ENCODE data around the gene BTBD16.

Gene BTBD16

GRCh38 chr10:122306282-122306681 lies 35.2 kb downstream of the BTBD16 start:
- H3K27ac ChIP-seq (ENCODE audit: low read depth, low read length), result no peak overlapping the region
- H3K27me3 ChIP-seq (ENCODE audit: insufficient read depth, low read length), result no peaks in the 10 kb centered on the region
- H3K4me1 ChIP-seq (ENCODE audit: insufficient read depth, low read length), result no peaks in the 10 kb centered on the region
- no peak overlapping the region for H3K9ac ChIP-seq (ENCODE audit: low read depth, low read length)
- WGBS, result 97% methylated on average over 5 of the region's 5 CpGs
- no peaks in the 10 kb centered on the region for H3K36me3 ChIP-seq (ENCODE audit: insufficient read depth, low read length)
- no peak overlapping the region for H3K4me3 ChIP-seq (ENCODE audit: low read length)
- H3K9me3 ChIP-seq (ENCODE audit: insufficient read depth, low read depth, low read length), result 0 out of 2 replicates have a peak, but pooled peaks cover 3% of the 10 kb centered on the region

DNA sequence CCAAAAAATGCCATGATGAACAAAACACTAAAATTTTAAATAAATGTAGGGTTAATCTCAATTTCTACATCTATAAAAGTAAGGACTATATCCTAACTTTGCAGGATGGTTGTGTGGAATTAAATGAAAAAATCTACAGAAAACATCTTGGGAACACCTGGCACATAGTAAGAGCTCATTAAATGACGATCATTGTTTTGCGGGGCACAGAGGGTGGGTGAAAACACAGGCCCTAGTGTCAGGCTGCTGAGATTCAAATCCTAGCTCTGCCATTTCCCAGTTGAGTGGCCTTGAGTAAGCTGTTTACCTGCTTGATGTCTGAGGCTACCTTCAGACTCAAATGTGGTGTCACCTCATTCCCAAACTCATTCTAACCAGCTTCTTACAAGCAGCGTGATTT lies 35.6 kb downstream of the BTBD16 start:
- H3K4me3 ChIP-seq (ENCODE audit: low read length), result no peak overlapping the region
- no peaks in the 10 kb centered on the region for H3K4me1 ChIP-seq (ENCODE audit: insufficient read depth, low read length)
- no peaks in the 10 kb centered on the region for H3K36me3 ChIP-seq (ENCODE audit: insufficient read depth, low read length)
- 86% methylated on average over 3 of the region's 3 CpGs for WGBS
- 0 out of 2 replicates have a peak, but pooled peaks cover 3% of the 10 kb centered on the region for H3K9me3 ChIP-seq (ENCODE audit: insufficient read depth, low read depth, low read length)
- H3K9ac ChIP-seq (ENCODE audit: low read depth, low read length), result no peak overlapping the region
- H3K27ac ChIP-seq (ENCODE audit: low read depth, low read length), result no peak overlapping the region
- no peaks in the 10 kb centered on the region for H3K27me3 ChIP-seq (ENCODE audit: insufficient read depth, low read length)

DNA sequence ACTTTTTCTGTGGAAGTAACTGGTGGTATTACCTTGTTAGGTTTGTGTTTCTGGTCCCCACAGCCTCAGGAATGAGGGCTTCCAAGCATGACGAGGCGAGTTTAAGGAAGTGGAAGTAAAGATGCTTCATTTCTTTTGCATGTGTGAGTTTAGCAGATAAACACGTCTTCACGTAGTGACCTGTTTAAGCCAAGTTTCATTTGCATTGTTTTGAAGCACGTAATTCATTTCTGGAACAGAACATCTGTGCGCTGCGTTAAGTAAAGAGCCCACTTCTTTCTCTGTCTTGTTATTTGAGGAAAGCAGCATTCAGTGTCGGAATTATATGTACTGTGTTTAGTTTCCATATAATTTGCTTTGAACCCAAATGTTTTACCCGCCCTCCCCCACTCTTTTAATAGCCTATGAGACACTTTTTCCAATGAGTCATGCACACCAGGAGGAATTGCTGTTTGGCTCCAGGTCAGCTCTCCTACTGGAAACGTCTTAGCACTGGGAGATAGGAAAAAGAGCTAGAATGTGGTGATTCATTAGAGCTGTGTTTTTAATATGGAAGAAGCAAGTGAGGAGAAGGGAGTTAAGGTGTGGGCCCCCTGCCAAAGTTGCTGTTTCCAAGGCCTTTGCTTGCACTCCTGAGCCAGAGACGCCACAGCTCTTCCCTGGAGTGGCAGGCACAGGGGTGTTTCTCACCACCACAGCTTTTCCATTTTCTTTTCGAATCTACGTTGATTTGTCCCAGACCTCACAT lies 36.7 kb downstream of the BTBD16 start:
- no peaks in the 10 kb centered on the region for H3K27me3 ChIP-seq (ENCODE audit: insufficient read depth, low read length)
- 0 out of 2 replicates have a peak overlapping the region, but pooled peaks have one; percentile 29 for H3K27ac ChIP-seq (ENCODE audit: low read depth, low read length)
- no peaks in the 10 kb centered on the region for H3K36me3 ChIP-seq (ENCODE audit: insufficient read depth, low read length)
- H3K4me3 ChIP-seq (ENCODE audit: low read length), result no peak overlapping the region
- no peak overlapping the region for H3K9ac ChIP-seq (ENCODE audit: low read depth, low read length)
- H3K9me3 ChIP-seq (ENCODE audit: insufficient read depth, low read depth, low read length), result 0 out of 2 replicates have a peak, but pooled peaks cover 3% of the 10 kb centered on the region
- H3K4me1 ChIP-seq (ENCODE audit: insufficient read depth, low read length), result no peaks in the 10 kb centered on the region
- WGBS, result 81% methylated on average over 13 of the region's 13 CpGs

- 0 out of 2 replicates have a peak, but pooled peaks cover 3% of the 10 kb centered on the region for H3K9me3 ChIP-seq (ENCODE audit: insufficient read depth, low read depth, low read length)
- no peak overlapping the region for H3K4me3 ChIP-seq (ENCODE audit: low read length)
- WGBS, result 90% methylated on average over 6 of the region's 7 CpGs
- H3K27ac ChIP-seq (ENCODE audit: low read depth, low read length), result no peak overlapping the region
- H3K9ac ChIP-seq (ENCODE audit: low read depth, low read length), result no peak overlapping the region
- H3K27me3 ChIP-seq (ENCODE audit: insufficient read depth, low read length), result no peaks in the 10 kb centered on the region
- H3K36me3 ChIP-seq (ENCODE audit: insufficient read depth, low read length), result no peaks in the 10 kb centered on the region
- no peaks in the 10 kb centered on the region for H3K4me1 ChIP-seq (ENCODE audit: insufficient read depth, low read length)
These were observed 37.5 kb downstream of the BTBD16 start for GRCh38 chr10:122308417-122309141.

GRCh38 chr10:122310311-122311050 lies 39.4 kb downstream of the BTBD16 start:
- H3K27ac ChIP-seq (ENCODE audit: low read depth, low read length), result no peak overlapping the region
- WGBS, result 79% methylated on average over 18 of the region's 18 CpGs
- H3K36me3 ChIP-seq (ENCODE audit: insufficient read depth, low read length), result no peaks in the 10 kb centered on the region
- H3K4me1 ChIP-seq (ENCODE audit: insufficient read depth, low read length), result no peaks in the 10 kb centered on the region
- H3K9me3 ChIP-seq (ENCODE audit: insufficient read depth, low read depth, low read length), result 0 out of 2 replicates have a peak, but pooled peaks cover under 1% of the 10 kb centered on the region
- no peaks in the 10 kb centered on the region for H3K27me3 ChIP-seq (ENCODE audit: insufficient read depth, low read length)
- H3K4me3 ChIP-seq (ENCODE audit: low read length), result no peak overlapping the region
- H3K9ac ChIP-seq (ENCODE audit: low read depth, low read length), result no peak overlapping the region

DNA sequence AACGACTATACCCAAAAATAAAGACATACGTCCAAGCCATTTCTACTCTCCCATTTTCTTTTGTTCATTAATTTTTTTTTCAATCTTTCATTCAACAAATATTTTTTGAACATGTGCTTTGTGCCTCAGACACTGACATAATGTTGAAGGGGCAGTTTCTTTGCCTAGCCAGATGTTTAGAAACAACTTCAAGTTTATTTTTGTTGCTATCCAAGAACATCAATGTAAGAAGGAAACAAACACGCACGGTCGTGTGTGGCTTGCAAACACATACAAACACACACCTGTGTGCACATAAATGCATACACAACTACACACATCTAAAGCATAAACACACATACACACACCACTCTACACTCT lies 39.9 kb downstream of the BTBD16 start:
- no peaks in the 10 kb centered on the region for H3K9me3 ChIP-seq (ENCODE audit: insufficient read depth, low read depth, low read length)
- no peak overlapping the region for H3K4me3 ChIP-seq (ENCODE audit: low read length)
- H3K4me1 ChIP-seq (ENCODE audit: insufficient read depth, low read length), result no peaks in the 10 kb centered on the region
- H3K36me3 ChIP-seq (ENCODE audit: insufficient read depth, low read length), result no peaks in the 10 kb centered on the region
- H3K27me3 ChIP-seq (ENCODE audit: insufficient read depth, low read length), result no peaks in the 10 kb centered on the region
- 89% methylated on average over 5 of the region's 5 CpGs for WGBS
- H3K9ac ChIP-seq (ENCODE audit: low read depth, low read length), result no peak overlapping the region
- H3K27ac ChIP-seq (ENCODE audit: low read depth, low read length), result no peak overlapping the region

DNA sequence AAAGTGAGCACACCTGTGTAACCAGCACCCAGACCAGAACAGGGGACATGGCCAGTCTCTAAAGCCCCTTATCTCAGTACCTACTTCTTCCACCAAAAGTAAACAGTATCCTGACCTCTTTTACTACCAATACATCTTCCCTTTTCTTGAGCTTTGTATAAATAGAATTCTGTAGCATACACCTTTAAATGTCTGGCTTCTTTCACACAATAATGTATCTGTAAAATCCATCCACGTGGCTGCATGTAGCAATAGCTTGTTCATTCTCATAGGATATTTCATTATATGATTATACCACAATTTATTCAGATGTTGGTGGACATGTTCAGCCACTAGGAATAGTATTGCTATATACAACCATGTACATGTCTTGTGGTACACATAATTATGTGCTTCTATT lies 40.6 kb downstream of the BTBD16 start:
- no CpG with 5 or more reads among the region's 1 CpG for WGBS
- no peak overlapping the region for H3K27ac ChIP-seq (ENCODE audit: low read depth, low read length)

DNA sequence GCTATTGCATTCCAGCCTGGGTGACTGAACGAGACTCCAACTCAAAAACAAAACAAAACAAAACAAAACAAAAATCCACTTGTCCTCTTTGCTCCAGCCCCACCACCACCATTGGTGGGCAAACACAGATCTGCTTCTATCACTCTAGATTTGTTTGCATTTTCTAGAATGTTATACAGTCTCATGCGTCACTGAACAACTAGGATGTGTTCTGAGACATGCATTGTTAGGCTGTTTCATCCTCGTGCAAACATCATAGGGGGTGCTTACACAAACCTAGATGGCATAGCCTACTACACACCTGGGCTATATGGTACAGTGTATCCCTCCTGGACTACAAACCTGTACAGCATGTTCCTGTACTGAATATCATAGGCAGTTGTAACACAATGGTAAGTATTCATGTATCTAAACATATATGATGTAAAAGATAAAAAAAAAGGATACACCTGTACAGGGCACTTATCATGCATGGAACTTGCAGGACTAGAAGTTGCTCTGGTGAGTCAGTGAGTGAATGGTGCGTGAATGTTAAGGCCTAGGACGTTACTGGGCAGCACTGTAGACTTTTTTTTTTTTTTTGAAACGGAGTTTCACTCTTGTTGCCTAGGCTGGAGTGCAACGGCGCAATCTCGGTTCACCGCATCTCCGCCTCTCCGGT lies 45.3 kb downstream of the BTBD16 start:
- no peak overlapping the region for H3K4me3 ChIP-seq (ENCODE audit: low read length)
- no peaks in the 10 kb centered on the region for H3K4me1 ChIP-seq (ENCODE audit: insufficient read depth, low read length)
- 96% methylated on average over 12 of the region's 12 CpGs for WGBS
- H3K9me3 ChIP-seq (ENCODE audit: insufficient read depth, low read depth, low read length), result peaks cover 7% of the 10 kb centered on the region; the same call in 1 of the 2 replicates
- H3K27ac ChIP-seq (ENCODE audit: low read depth, low read length), result no peak overlapping the region
- no peak overlapping the region for H3K9ac ChIP-seq (ENCODE audit: low read depth, low read length)
- H3K27me3 ChIP-seq (ENCODE audit: insufficient read depth, low read length), result no peaks in the 10 kb centered on the region
- no peaks in the 10 kb centered on the region for H3K36me3 ChIP-seq (ENCODE audit: insufficient read depth, low read length)

More for the DNA sequence above, 40.6 kb downstream of the BTBD16 start:
- no peak overlapping the region for H3K9ac ChIP-seq (ENCODE audit: low read depth, low read length)
- H3K4me1 ChIP-seq (ENCODE audit: insufficient read depth, low read length), result no peaks in the 10 kb centered on the region
- no peak overlapping the region for H3K4me3 ChIP-seq (ENCODE audit: low read length)
- no peaks in the 10 kb centered on the region for H3K27me3 ChIP-seq (ENCODE audit: insufficient read depth, low read length)
- no peaks in the 10 kb centered on the region for H3K36me3 ChIP-seq (ENCODE audit: insufficient read depth, low read length)
- no peaks in the 10 kb centered on the region for H3K9me3 ChIP-seq (ENCODE audit: insufficient read depth, low read depth, low read length)

GRCh38 chr10:122321960-122322359 lies 50.9 kb downstream of the BTBD16 start:
- no peaks in the 10 kb centered on the region for H3K27me3 ChIP-seq (ENCODE audit: insufficient read depth, low read length)
- H3K27ac ChIP-seq (ENCODE audit: low read depth, low read length), result no peak overlapping the region
- H3K36me3 ChIP-seq (ENCODE audit: insufficient read depth, low read length), result no peaks in the 10 kb centered on the region
- WGBS, result 78% methylated on average over 2 of the region's 4 CpGs
- H3K9me3 ChIP-seq (ENCODE audit: insufficient read depth, low read depth, low read length), result peaks cover 7% of the 10 kb centered on the region; the same call in 1 of the 2 replicates
- no peaks in the 10 kb centered on the region for H3K4me1 ChIP-seq (ENCODE audit: insufficient read depth, low read length)
- no peak overlapping the region for H3K9ac ChIP-seq (ENCODE audit: low read depth, low read length)
- no peak overlapping the region for H3K4me3 ChIP-seq (ENCODE audit: low read length)

- Histone ChIP-seq H3K36me3 (ENCODE audit: insufficient read depth, low read length) (no peaks in the 10 kb centered on the region), H3K4me1 (ENCODE audit: insufficient read depth, low read length) (no peaks in the 10 kb centered on the region), H3K27me3 (ENCODE audit: insufficient read depth, low read length) (no peaks in the 10 kb centered on the region), H3K27ac (ENCODE audit: low read depth, low read length) (no peak overlapping the region), H3K4me3 (ENCODE audit: low read length) (no peak overlapping the region), H3K9me3 (ENCODE audit: insufficient read depth, low read depth, low read length) (peaks cover 7% of the 10 kb centered on the region; the same call in 1 of the 2 replicates), H3K9ac (ENCODE audit: low read depth, low read length) (no peak overlapping the region)
- WGBS, result 86% methylated on average over 1 of the region's 1 CpG
These were observed 52.1 kb downstream of the BTBD16 start for GRCh38 chr10:122323189-122323588.
